Measurements from ENCODE around the gene CRYBA2. TPM values are rescaled to one million over a fixed set of nuclear protein-coding genes. Genes with fewer than 3 reads are reported as not detected.

Gene CRYBA2
- total RNA-seq, 1 experiment from 2014 or later = not detected

GRCh38 chr2:218984239-218985020, 8.8 kb downstream of the CRYBA2 start:
- Histone ChIP-seq H3K27ac (ENCODE audit: low read length) (no peak overlapping the region), H3K9me3 (ENCODE audit: control insufficient read depth, insufficient read depth, low read depth, low read length) (no peaks in the 10 kb centered on the region), H3K4me3 (ENCODE audit: low read depth in 2 of 2, low read length in 2 of 2) (peak overlapping the region; percentile 16 to 19; a peak in 3 of 4 replicates), H3K36me3 (ENCODE audit: control insufficient read depth, insufficient read depth, low read length) (no peaks in the 10 kb centered on the region), H3K27me3 (ENCODE audit: control insufficient read depth, insufficient read depth, low read length) (peaks cover 18% of the 10 kb centered on the region; the same call in 1 of the 2 replicates), H3K4me1 (ENCODE audit: control insufficient read depth, insufficient read depth, low read length) (peaks cover 12% of the 10 kb centered on the region)
- peak; percentile 18; the same call in 1 of the 2 replicates for ATAC-seq
- ChIA-PET POLR2A (no interaction called here), CTCF (no interaction called here)
- no peak for DNase-seq (ENCODE audit: low read depth, low spot score)
- no TSS peak for BruUV-seq (replicated peaks)
- TF ChIP-seq TCF7L2 (IDR thresholded peaks at IDR 0.05; ENCODE audit: low read depth, low read length) = no peak
- TF ChIP-seq CTCF (IDR thresholded peaks at IDR 0.05) = no peak
- TF ChIP-seq POLR2AphosphoS5 (IDR thresholded peaks at IDR 0.05; ENCODE audit: low read depth, low read length) = no peak
- no peak for TF ChIP-seq REST (IDR thresholded peaks at IDR 0.05; ENCODE audit: insufficient read depth in 1 of 2, low read depth in 2 of 2, low read length in 1 of 2)
- in situ Hi-C loops (cut with HindIII; ENCODE audit: low pct_unique_long_range_greater_than_20kb, low sequenced_read_pairs) (no loop called here), intact Hi-C loops (cut with micrococcal nuclease; ENCODE audit: unreplicated experiment) (loop anchor here (5.0 kb wide), 1 partner anchor 132 kb away; no protein-coding TSS in a partner anchor)

- no peak for DNase-seq (ENCODE audit: low read depth, low spot score)
- no peaks in the 10 kb centered on the region for H3K9me3 ChIP-seq (ENCODE audit: control insufficient read depth, insufficient read depth, low read depth, low read length)
- BruUV-seq (replicated peaks) = no TSS peak
- peaks cover 12% of the 10 kb centered on the region for H3K4me1 ChIP-seq (ENCODE audit: control insufficient read depth, insufficient read depth, low read length)
- peaks cover 18% of the 10 kb centered on the region; the same call in 1 of the 2 replicates for H3K27me3 ChIP-seq (ENCODE audit: control insufficient read depth, insufficient read depth, low read length)
- ATAC-seq = no peak
- no peak for TF ChIP-seq REST (IDR thresholded peaks at IDR 0.05; ENCODE audit: insufficient read depth in 1 of 2, low read depth in 2 of 2, low read length in 1 of 2)
- no peak for TF ChIP-seq TCF7L2 (IDR thresholded peaks at IDR 0.05; ENCODE audit: low read depth, low read length)
- no peak for TF ChIP-seq SIN3A (IDR thresholded peaks at IDR 0.05; ENCODE audit: borderline replicate concordance, insufficient read depth, low read depth, low read length)
- no peak for TF ChIP-seq CTCF (IDR thresholded peaks at IDR 0.05)
- TF ChIP-seq POLR2AphosphoS5 (IDR thresholded peaks at IDR 0.05; ENCODE audit: low read depth, low read length) = no peak
- ChIA-PET CTCF (no interaction called here), POLR2A (no interaction called here)
- in situ Hi-C loops (cut with HindIII; ENCODE audit: low pct_unique_long_range_greater_than_20kb, low sequenced_read_pairs) = no loop called here
- H3K36me3 ChIP-seq (ENCODE audit: control insufficient read depth, insufficient read depth, low read length) = no peaks in the 10 kb centered on the region
- peak overlapping the region in 1 of 2 experiments; percentile 16; a peak in 1 of 4 replicates for H3K4me3 ChIP-seq (ENCODE audit: low read depth in 2 of 2, low read length in 2 of 2)
- no peak overlapping the region for H3K27ac ChIP-seq (ENCODE audit: low read length)
- intact Hi-C loops (cut with micrococcal nuclease; ENCODE audit: unreplicated experiment) = loop anchor here (5.0 kb wide), 1 partner anchor 132 kb away; no protein-coding TSS in a partner anchor
Observed at GRCh38 chr2:218983934-218984238, 9.3 kb downstream of the CRYBA2 start.
